ENCODE measurements around the gene TCL1A. TPM values are rescaled to one million over a fixed set of nuclear protein-coding genes. Genes with fewer than 3 reads are reported as not detected.

TCL1A gene
- total RNA-seq, 4 donors from 2014 or later: 3.7 to 19.5 TPM; not detected in 2

GRCh38 chr14:95695051-95695450 lies 18.9 kb downstream of the TCL1A start:
- WGBS, 2 donors (ENCODE audit: low coverage in 1 of 2): 68% methylated on average over 5 of the region's 5 CpGs; no CpG with 5 or more reads in 1 of the 2 donors
- H3K36me3 ChIP-seq: no peaks in the 10 kb centered on the region
- H3K4me3 ChIP-seq: no peak overlapping the region
- no peaks in the 10 kb centered on the region for H3K4me1 ChIP-seq
- DNase-seq: no peak
- intact Hi-C loops (cut with DNase I; ENCODE audit: low total_unique reads) (no loop called here), in situ Hi-C loops (cut with MboI; ENCODE audit: low pct_ligation_motif_present in 1 of 4, low pct_unique_long_range_greater_than_20kb in 1 of 4, low sequenced_read_pairs in 3 of 4) (no loop called here)
- no peaks in the 10 kb centered on the region for H3K9me3 ChIP-seq
- no peak overlapping the region for H3K27ac ChIP-seq
- no peak for TF ChIP-seq EP300 (IDR thresholded peaks at IDR 0.05; ENCODE audit: low read depth)
- no peak for TF ChIP-seq POLR2A (IDR thresholded peaks at IDR 0.05)
- TF ChIP-seq POLR2AphosphoS5 (IDR thresholded peaks at IDR 0.05): no peak
- no peak for TF ChIP-seq CTCF (IDR thresholded peaks at IDR 0.05)
- peaks cover 3% of the 10 kb centered on the region for H3K27me3 ChIP-seq

- Histone ChIP-seq H3K27ac (no peak overlapping the region), H3K9me3 (no peaks in the 10 kb centered on the region), H3K4me1 (no peaks in the 10 kb centered on the region), H3K36me3 (no peaks in the 10 kb centered on the region), H3K4me3 (no peak overlapping the region), H3K27me3 (peaks cover 3% of the 10 kb centered on the region)
- 88% methylated on average over 4 of the region's 4 CpGs; no CpG with 5 or more reads in 1 of the 2 donors for WGBS, 2 donors (ENCODE audit: low coverage in 1 of 2)
- intact Hi-C loops (cut with DNase I; ENCODE audit: low total_unique reads): no loop called here
- DNase-seq: no peak
- in situ Hi-C loops (cut with MboI; ENCODE audit: low pct_ligation_motif_present in 1 of 4, low pct_unique_long_range_greater_than_20kb in 1 of 4, low sequenced_read_pairs in 3 of 4): no loop called here
- no peak for TF ChIP-seq POLR2AphosphoS5 (IDR thresholded peaks at IDR 0.05)
- no peak for TF ChIP-seq EP300 (IDR thresholded peaks at IDR 0.05; ENCODE audit: low read depth)
- TF ChIP-seq POLR2A (IDR thresholded peaks at IDR 0.05): no peak
Observed at GRCh38 chr14:95692109-95692508, 21.8 kb downstream of the TCL1A start.

- H3K27ac ChIP-seq: no peak overlapping the region
- no peaks in the 10 kb centered on the region for H3K9me3 ChIP-seq
- no peaks in the 10 kb centered on the region for H3K36me3 ChIP-seq
- intact Hi-C loops (cut with DNase I; ENCODE audit: low total_unique reads) (no loop called here), in situ Hi-C loops (cut with MboI; ENCODE audit: low pct_ligation_motif_present in 1 of 4, low pct_unique_long_range_greater_than_20kb in 1 of 4, low sequenced_read_pairs in 3 of 4) (no loop called here)
- H3K4me3 ChIP-seq: no peak overlapping the region
- 92% methylated on average over 10 of the region's 10 CpGs; no CpG with 5 or more reads in 1 of the 2 donors for WGBS, 2 donors (ENCODE audit: low coverage in 1 of 2)
- peaks cover 1% of the 10 kb centered on the region for H3K27me3 ChIP-seq
- TF ChIP-seq POLR2A (IDR thresholded peaks at IDR 0.05) (no peak), CTCF (IDR thresholded peaks at IDR 0.05) (no peak), EP300 (IDR thresholded peaks at IDR 0.05; ENCODE audit: low read depth) (no peak), POLR2AphosphoS5 (IDR thresholded peaks at IDR 0.05) (no peak)
- no peak for DNase-seq
- no peaks in the 10 kb centered on the region for H3K4me1 ChIP-seq
Observed at GRCh38 chr14:95691591-95691990, 22.3 kb downstream of the TCL1A start.

- intact Hi-C loops (cut with DNase I; ENCODE audit: low total_unique reads) (no loop called here), in situ Hi-C loops (cut with MboI; ENCODE audit: low pct_ligation_motif_present in 1 of 4, low pct_unique_long_range_greater_than_20kb in 1 of 4, low sequenced_read_pairs in 3 of 4) (no loop called here)
- Histone ChIP-seq H3K36me3 (no peaks in the 10 kb centered on the region), H3K4me1 (no peaks in the 10 kb centered on the region), H3K4me3 (no peak overlapping the region), H3K27me3 (no peaks in the 10 kb centered on the region), H3K27ac (no peak overlapping the region), H3K9me3 (no peaks in the 10 kb centered on the region)
- DNase-seq: no peak
- TF ChIP-seq POLR2A (IDR thresholded peaks at IDR 0.05): no peak
- TF ChIP-seq POLR2AphosphoS5 (IDR thresholded peaks at IDR 0.05): no peak
- no peak for TF ChIP-seq CTCF (IDR thresholded peaks at IDR 0.05)
- TF ChIP-seq EP300 (IDR thresholded peaks at IDR 0.05; ENCODE audit: low read depth): no peak
- WGBS, 2 donors (ENCODE audit: low coverage in 1 of 2): 83% methylated on average over 10 of the region's 10 CpGs; no CpG with 5 or more reads in 1 of the 2 donors
Observed at GRCh38 chr14:95690815-95691214, 23.1 kb downstream of the TCL1A start.

GRCh38 chr14:95689441-95689840 lies 24.5 kb downstream of the TCL1A start:
- Histone ChIP-seq H3K27me3 (no peaks in the 10 kb centered on the region), H3K27ac (no peak overlapping the region), H3K4me3 (no peak overlapping the region), H3K4me1 (no peaks in the 10 kb centered on the region), H3K36me3 (no peaks in the 10 kb centered on the region), H3K9me3 (no peaks in the 10 kb centered on the region)
- TF ChIP-seq POLR2AphosphoS5 (IDR thresholded peaks at IDR 0.05): no peak
- TF ChIP-seq POLR2A (IDR thresholded peaks at IDR 0.05): no peak
- TF ChIP-seq EP300 (IDR thresholded peaks at IDR 0.05; ENCODE audit: low read depth): no peak
- TF ChIP-seq CTCF (IDR thresholded peaks at IDR 0.05): no peak
- 39 to 46% methylated on average over 5 of the region's 5 CpGs for WGBS, 2 donors (ENCODE audit: low coverage in 1 of 2)
- DNase-seq: no peak
- in situ Hi-C loops (cut with MboI; ENCODE audit: low pct_ligation_motif_present in 1 of 4, low pct_unique_long_range_greater_than_20kb in 1 of 4, low sequenced_read_pairs in 3 of 4) (no loop called here), intact Hi-C loops (cut with DNase I; ENCODE audit: low total_unique reads) (no loop called here)

Data from transverse colon (tissue), 4 donors.